HG03571 (cell line): Measurements from ENCODE around the gene ASTN2.
"Not testable (repeated sequence)": the region's sequence is repeated elsewhere in the genome, so short reads cannot be mapped to it uniquely, and the experiment has no call there.

Experiments used
- ATAC-seq: cut with Tn5 transposase; IDR thresholded peaks from one replicate; pipeline ENCODE4 v1.9.1; 2021; ENCODE audit not compliant: unreplicated experiment

The ASTN2 gene

DNA sequence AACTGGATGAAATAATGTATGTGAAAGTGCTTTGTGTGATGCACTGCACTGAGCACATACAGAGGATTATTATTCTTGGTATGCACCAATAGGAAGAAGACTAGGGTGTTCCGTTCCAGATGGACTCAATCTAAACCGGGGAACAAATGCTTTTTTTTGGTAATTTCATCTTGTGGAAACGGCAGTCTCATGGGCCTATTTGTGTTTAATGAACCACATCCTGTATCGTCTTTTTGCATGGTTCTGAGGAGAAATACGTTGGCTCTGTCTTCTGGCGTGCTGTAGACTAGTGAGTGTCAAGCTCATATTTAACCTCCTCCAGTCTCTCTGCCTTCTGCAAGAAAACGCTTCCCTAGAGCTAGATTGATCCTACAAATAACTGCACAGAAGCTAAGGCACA is 697.7 kb downstream of the ASTN2 start:
- no peak for ATAC-seq

DNA sequence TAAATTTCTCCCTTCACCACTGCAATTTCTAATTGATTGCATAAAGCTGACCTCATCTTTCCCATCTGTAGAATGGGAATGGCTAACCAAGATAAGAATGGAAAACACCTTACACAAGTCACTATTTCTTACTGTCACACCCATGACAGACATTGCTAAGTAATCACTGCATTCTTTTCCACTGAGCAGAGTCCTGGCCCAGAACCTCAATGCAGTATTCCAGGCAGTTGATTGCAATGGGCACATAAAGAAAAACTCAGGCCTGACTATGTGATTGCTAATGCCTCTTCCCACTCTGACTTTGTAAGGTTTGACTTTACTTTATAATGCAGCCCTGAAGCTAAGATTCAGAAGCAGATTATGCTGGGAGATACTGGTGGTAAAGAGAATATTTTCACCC is 698.4 kb downstream of the ASTN2 start:
- ATAC-seq: no peak

DNA sequence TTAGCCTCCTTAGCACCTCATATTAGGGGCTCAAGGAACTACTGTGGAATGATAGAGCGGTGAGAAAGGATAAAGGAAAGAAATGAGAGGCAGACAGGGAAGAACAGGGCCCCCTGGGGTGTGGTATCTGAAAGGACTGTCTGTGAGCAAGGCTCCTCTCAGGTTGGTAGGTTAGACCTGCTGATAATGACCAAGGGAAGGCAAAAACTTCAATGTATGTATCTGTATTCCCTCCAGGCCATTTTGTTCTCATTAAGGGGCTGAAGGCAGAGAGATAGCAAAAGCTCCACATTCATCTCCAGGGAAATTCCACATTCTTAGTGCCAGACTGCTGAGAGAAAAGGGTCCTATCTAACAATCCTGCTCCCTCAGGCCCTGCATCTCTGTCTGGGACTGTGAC is 699.1 kb downstream of the ASTN2 start:
- no peak for ATAC-seq

DNA sequence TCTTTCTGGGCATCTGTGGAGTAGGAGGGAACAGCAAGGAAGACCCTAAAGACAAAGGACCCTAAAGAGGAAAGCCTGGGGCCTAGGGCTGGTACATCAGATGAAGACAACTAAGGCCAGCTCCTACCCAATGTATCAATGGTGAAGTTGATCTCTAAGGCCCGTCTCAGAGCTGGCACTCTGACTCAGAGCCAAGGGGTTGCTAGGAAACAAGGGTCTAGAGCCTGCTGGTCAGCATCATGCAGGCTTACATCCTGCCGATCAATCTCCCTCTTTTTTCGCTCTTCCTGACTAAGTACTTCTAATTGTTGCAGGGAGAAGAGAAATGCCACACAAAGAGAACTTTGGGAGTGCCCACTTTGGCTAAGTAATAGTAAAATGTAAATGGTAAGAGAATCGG is 701.6 kb downstream of the ASTN2 start:
- no peak for ATAC-seq

- ATAC-seq: no peak
Observed at GRCh38 chr9:116712781-116713180, 702.1 kb downstream of the ASTN2 start.

GRCh38 chr9:116706310-116707290 is 708.3 kb downstream of the ASTN2 start:
- no peak for ATAC-seq

GRCh38 chr9:116705531-116705930 is 709.3 kb downstream of the ASTN2 start:
- no peak for ATAC-seq

GRCh38 chr9:116704470-116704869 is 710.4 kb downstream of the ASTN2 start:
- no peak for ATAC-seq

DNA sequence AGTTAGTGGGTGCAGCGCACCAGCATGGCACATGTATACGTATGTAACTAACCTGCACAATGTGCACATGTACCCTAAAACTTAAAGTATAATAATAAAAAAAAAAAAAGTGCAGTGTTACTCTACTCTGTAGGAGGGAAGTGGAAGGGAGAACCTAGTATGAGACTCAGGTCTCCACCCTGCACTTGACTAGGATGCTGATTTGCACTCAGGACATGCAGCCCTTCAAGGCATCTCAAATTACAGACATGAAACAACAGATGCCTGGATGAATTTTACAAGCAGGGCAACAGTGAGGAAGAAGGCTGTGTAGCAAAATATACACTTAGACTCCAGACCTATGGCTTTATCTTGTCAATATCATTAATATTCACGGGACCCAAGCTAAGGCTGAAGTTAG is 711.2 kb downstream of the ASTN2 start:
- ATAC-seq: no peak

DNA sequence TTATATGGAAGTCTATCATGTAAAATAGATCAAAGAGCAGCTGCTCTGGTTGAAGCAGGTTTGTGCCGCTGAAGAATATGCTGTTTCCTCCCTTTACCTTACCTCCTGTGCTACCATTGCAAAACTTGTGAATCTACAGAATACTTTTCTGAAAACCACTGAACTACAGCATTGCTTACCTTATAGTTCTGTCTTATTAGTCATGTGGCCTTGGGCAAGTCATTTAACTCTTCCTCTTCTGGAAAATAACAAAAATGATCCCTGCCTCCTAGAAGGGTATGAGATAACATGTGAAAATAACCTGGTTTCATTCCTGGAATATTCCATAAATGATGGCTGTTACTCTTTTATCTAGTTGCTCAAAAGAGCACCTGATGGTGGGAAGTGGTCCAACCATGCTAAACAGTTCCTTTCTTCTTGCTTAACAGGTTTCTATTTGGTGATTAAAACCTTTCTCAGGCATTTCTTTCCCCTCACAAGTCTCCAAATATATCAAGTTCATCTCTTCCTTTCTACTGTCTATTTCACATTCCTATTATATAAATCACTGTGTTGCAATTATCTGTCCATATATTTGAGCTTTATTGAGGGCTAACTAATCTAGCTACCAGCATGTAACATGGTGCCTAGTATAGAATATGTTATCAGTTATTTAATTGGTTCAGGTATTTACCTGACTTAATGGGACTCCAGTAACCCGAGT is 712.8 kb downstream of the ASTN2 start:
- ATAC-seq: no peak

DNA sequence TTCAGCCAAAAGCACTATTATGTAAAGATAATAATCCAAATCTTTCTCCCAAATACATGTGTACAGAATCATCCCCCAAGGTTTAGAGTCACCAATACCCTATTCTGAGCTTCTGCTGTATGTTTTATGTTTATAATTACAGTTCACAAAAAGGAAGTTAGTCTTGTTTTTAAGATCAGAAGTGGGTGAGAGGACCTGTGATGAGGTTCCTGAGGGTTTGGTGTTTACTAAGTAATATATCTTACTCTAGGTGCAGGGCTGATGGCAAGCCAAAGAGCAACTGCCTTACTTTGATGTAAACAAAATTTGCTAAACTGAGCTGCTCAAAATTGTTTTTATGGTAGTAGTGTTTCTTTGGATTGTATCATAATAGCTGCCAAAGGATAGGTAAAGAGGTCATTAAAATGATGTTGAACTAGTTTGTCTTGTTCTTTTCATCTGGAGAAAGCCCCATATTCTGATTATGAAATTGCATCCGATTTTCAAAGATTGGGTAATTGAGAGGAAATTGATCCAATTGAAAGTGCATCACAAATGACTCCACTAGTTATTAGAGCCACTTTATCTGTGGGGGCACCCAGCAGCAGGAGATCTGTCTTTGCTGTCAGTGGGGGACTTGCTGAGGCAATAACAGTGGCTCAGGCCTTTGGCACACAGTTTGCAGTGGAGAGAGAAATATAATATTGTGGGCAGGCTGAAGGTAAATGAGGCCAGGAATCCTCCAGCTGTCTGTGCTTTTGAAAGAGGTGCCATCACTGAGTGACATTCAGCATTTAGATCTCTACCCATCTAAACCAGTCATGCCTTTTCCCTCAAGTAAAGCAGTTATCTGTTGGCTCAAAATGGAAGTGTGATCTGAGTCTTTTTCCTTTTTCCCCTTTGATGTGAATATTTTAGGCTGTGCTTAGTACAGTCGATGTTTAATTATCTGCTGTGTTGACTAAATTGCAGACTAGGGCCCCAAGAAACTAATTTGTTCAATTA is 713.7 kb downstream of the ASTN2 start:
- no peak for ATAC-seq

- no peak for ATAC-seq
Observed at GRCh38 chr9:116700279-116700678, 714.6 kb downstream of the ASTN2 start.

- ATAC-seq: no peak
Observed at GRCh38 chr9:116697887-116698286, 717.0 kb downstream of the ASTN2 start.

DNA sequence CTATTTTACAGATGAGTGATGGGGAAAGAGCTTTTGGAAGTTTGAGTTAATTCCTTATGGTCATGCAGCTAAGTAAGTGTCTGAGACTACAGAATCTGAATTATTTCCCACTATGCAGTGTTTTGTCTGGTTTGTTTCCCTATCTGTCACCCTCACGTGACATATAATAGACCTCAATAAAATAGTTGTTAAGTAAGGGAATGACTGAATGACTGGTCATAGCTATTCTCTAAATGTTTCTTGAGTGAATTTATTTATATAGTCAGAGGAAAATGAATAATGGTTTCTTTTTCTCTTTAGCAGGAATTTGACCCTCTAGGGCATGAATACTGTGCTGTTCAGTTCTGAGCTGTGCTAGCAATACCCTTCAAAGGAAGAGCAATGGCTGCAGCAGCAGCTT is 717.5 kb downstream of the ASTN2 start:
- ATAC-seq: no peak

- ATAC-seq: no peak
Observed at GRCh38 chr9:116695438-116695837, 719.4 kb downstream of the ASTN2 start.

- ATAC-seq: no peak
Observed at GRCh38 chr9:116694785-116695291, 720.0 kb downstream of the ASTN2 start.

DNA sequence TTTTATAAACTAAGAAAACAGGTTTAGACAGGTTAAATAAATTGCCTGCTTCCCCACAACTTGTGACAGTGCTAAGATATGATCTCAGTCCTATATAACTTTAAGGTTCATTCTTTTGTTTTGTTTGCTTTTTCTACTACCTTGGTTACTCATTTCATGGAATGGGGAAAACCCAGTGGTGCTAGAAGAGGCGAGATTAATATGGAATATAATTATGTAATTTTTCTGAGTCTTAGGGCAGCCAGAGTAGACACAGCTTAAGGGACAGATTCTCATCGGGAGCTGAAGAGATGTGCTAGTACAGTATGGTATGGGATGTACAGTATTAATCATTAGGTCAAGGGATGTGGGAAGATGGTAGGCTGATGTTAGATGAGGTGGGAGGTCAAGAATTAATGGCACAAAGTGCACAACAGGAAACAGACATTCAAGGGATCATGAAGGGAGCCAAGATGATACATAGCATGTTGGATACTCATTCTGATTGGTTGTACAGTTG is 721.6 kb downstream of the ASTN2 start:
- ATAC-seq: no peak

GRCh38 chr9:116692616-116693015 is 722.2 kb downstream of the ASTN2 start:
- ATAC-seq: no peak

- no peak for ATAC-seq
Observed at GRCh38 chr9:116691607-116692006, 723.2 kb downstream of the ASTN2 start.

GRCh38 chr9:116690805-116691204 is 724.1 kb downstream of the ASTN2 start:
- not testable (repeated sequence) for ATAC-seq
